Testis (tissue), 2 donors: Measurements from ENCODE around the gene ARHGEF37.

Source experiments
- POLR2A ChIP-seq: fragments of 450-650 bp; IDR thresholded peaks from one replicate; pipeline ENCODE4 v1.6.1; 2017; ENCODE audit warnings: antibody characterized with exemption, mild to moderate bottlenecking, moderate library complexity
- TF ChIP-seq, protein P1 (sequence below), 3 experiments: fragments of 450-650 bp in 2 of 3; fragments of 200-600 bp in 1 of 3; sonication (generic) in 1 of 3; IDR thresholded peaks; one replicate each; pipeline ENCODE4 v1.5.1; 2016 to 2019; ENCODE audit warnings: antibody characterized with exemption in 3 of 3, mild to moderate bottlenecking in 2 of 3, moderate library complexity in 1 of 3

GRCh38 chr5:149633476-149634350 lies 52.4 kb downstream of the ARHGEF37 start:
- TF ChIP-seq, protein P1, sequence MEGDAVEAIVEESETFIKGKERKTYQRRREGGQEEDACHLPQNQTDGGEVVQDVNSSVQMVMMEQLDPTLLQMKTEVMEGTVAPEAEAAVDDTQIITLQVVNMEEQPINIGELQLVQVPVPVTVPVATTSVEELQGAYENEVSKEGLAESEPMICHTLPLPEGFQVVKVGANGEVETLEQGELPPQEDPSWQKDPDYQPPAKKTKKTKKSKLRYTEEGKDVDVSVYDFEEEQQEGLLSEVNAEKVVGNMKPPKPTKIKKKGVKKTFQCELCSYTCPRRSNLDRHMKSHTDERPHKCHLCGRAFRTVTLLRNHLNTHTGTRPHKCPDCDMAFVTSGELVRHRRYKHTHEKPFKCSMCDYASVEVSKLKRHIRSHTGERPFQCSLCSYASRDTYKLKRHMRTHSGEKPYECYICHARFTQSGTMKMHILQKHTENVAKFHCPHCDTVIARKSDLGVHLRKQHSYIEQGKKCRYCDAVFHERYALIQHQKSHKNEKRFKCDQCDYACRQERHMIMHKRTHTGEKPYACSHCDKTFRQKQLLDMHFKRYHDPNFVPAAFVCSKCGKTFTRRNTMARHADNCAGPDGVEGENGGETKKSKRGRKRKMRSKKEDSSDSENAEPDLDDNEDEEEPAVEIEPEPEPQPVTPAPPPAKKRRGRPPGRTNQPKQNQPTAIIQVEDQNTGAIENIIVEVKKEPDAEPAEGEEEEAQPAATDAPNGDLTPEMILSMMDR (IDR thresholded peaks at IDR 0.05) = no peak
- TF ChIP-seq POLR2A = no peak
